Fibroblast of lung (primary cell): ENCODE measurements around the gene PRKCA. TPM values are rescaled to one million over a fixed set of nuclear protein-coding genes. Genes with fewer than 3 reads are reported as not detected.
A peak's percentile ranks its signal among the peaks of the same experiment; 100 is the strongest.

Source experiments
- DNase-seq, 2 donors: peaks; one replicate each; pipeline versions ENCODE4 v3.0.0 to v3.0.0-alpha.2; 2010; ENCODE audit warnings: low read depth in 2 of 2
- H2AFZ ChIP-seq: 2 replicates; pipeline ENCODE4 v1.5.1; 2012; ENCODE audit warnings: low read length, control low read depth, inconsistent platforms
- H3K27ac ChIP-seq: 2 replicates; pipeline ENCODE4 v1.5.1; 2011; ENCODE audit warnings: low read length, control low read depth; ENCODE audit not compliant: insufficient read depth
- H3K27me3 ChIP-seq: 2 replicates; pipeline ENCODE4 v1.5.1; 2011; ENCODE audit warnings: mild to moderate bottlenecking, low read length; ENCODE audit not compliant: control insufficient read depth, insufficient read depth
- H3K36me3 ChIP-seq: 2 replicates; pipeline ENCODE4 v1.5.1; 2011; ENCODE audit warnings: low read length; ENCODE audit not compliant: control insufficient read depth, insufficient read depth
- H3K4me1 ChIP-seq: 2 replicates; pipeline ENCODE4 v1.5.1; 2011; ENCODE audit warnings: low read length; ENCODE audit not compliant: control insufficient read depth, insufficient read depth; ENCODE audit errors: extremely low read depth
- H3K4me2 ChIP-seq: 2 replicates; pipeline ENCODE4 v1.5.1; 2011; ENCODE audit warnings: low read length, control low read depth; ENCODE audit not compliant: insufficient read depth; ENCODE audit errors: extremely low read depth
- H3K4me3 ChIP-seq, 4 experiments: fragments of 200-600 bp in 1 of 4; sonication (generic) in 1 of 4; replicated peaks in 1 of 4; 2 replicates each; pipeline ENCODE4 v1.5.1; 2011 to 2016; ENCODE audit warnings: low read length in 4 of 4, low read depth in 3 of 4, mild to moderate bottlenecking in 3 of 4, control low read depth in 2 of 4, inconsistent platforms in 1 of 4, mixed read lengths in 1 of 4; ENCODE audit not compliant: insufficient read depth in 1 of 4; ENCODE audit errors: control extremely low read depth in 1 of 4
- H3K79me2 ChIP-seq: 2 replicates; pipeline ENCODE4 v1.5.1; 2012; ENCODE audit warnings: mild to moderate bottlenecking, low read length, inconsistent platforms; ENCODE audit not compliant: control insufficient read depth, insufficient read depth
- H3K9ac ChIP-seq: 2 replicates; pipeline ENCODE4 v1.5.1; 2011; ENCODE audit warnings: mild to moderate bottlenecking, low read length, control low read depth; ENCODE audit not compliant: insufficient read depth
- H3K9me3 ChIP-seq: 2 replicates; pipeline ENCODE4 v1.5.1; 2012; ENCODE audit warnings: low read depth, low read length; ENCODE audit not compliant: control insufficient read depth, insufficient read depth
- H4K20me1 ChIP-seq: 2 replicates; pipeline ENCODE4 v1.5.1; 2011; ENCODE audit warnings: low read length; ENCODE audit not compliant: control insufficient read depth, insufficient read depth; ENCODE audit errors: extremely low read depth
- EZH2 ChIP-seq: IDR thresholded peaks from 2 replicates; pipeline ENCODE4 v1.5.1; 2012; ENCODE audit warnings: low read length, control low read depth, mild to moderate bottlenecking; ENCODE audit errors: missing control alignments
- polyA plus RNA-seq, 2 donors: library from polyadenylated mRNA; depleted of rRNA in 1 of 2; stranded (reverse) in 1 of 2; unstranded in 1 of 2; fragments of >200 nt; gene quantifications; 2 replicates each; pipeline ENCODE4 v1.2.1, GENCODE V29; 2011 to 2012; ENCODE audit warnings: missing spikeins in 1 of 2
- total RNA-seq: library from RNA; depleted of rRNA; stranded (reverse); fragments of >200 nt; gene quantifications from 2 replicates; pipeline ENCODE4 v1.2.1, GENCODE V29; 2014
- TF ChIP-seq, protein P1 (sequence below), 2 donors: IDR thresholded peaks in 1 of 2; conservative IDR thresholded peaks in 1 of 2; 1 replicate in 1 of 2; 2 replicates in 1 of 2; pipeline ENCODE4 v1.5.1; 2011 to 2012; ENCODE audit warnings: low read length in 2 of 2, control low read depth in 1 of 2, inconsistent platforms in 1 of 2, low read depth in 1 of 2, mild to moderate bottlenecking in 1 of 2

Gene PRKCA
- total and polyA plus RNA-seq, 2 donors (not counting 1 experiment from before 2014, with no cell fraction given): 34.0 to 74.2 TPM

DNA sequence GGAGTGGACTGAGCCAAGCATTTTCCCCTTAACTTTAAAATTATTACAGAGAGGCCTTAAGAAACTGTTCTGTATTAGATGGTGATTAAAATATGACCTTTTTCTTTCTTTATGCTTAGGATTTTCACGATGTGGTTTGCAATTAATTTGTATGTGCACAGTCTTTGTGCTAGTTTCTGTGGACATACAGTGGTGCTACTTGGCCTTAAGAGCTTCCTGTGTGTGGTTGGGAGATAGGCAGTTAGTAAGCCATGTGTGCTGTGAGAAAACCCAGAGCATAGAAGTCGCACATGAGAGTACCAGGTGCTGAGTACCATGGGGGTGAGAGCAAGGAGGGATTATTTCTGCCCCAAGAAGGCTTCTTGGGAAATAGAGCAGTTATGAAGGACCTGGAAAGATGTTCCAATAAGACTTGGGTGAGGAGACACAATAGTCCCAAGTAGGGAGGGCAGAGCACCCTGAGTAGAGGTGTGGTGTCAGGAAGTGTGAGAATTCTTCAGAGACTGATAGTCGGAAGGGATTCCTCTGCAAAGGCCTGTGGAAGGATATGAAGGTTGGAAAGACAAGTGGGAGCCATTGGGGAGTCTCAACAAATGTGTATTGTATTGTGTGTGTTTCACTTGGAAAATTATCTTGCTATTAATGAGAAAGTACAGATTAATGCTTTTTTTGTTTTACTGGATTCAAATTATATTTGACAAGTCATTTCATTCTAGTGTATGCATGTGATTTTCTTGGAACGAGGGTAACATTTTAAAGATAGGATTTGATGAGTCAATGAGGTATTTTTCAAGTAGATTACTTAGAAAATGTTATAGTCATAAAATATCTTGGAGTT lies 239.9 kb downstream of the PRKCA start:
- Histone ChIP-seq H4K20me1 (no peaks in the 10 kb centered on the region), H2AFZ (no peak overlapping the region), H3K4me3 (no peak overlapping the region), H3K9me3 (no peaks in the 10 kb centered on the region), H3K27me3 (no peaks in the 10 kb centered on the region), H3K36me3 (no peaks in the 10 kb centered on the region), H3K9ac (no peak overlapping the region), H3K27ac (peak overlapping the region; percentile 24), H3K79me2 (peaks cover 40% of the 10 kb centered on the region), H3K4me2 (no peak overlapping the region), H3K4me1 (peaks cover 40% of the 10 kb centered on the region)
- DNase-seq: peak; percentile 39 to 79
- TF ChIP-seq EZH2: no peak
- TF ChIP-seq, protein P1, sequence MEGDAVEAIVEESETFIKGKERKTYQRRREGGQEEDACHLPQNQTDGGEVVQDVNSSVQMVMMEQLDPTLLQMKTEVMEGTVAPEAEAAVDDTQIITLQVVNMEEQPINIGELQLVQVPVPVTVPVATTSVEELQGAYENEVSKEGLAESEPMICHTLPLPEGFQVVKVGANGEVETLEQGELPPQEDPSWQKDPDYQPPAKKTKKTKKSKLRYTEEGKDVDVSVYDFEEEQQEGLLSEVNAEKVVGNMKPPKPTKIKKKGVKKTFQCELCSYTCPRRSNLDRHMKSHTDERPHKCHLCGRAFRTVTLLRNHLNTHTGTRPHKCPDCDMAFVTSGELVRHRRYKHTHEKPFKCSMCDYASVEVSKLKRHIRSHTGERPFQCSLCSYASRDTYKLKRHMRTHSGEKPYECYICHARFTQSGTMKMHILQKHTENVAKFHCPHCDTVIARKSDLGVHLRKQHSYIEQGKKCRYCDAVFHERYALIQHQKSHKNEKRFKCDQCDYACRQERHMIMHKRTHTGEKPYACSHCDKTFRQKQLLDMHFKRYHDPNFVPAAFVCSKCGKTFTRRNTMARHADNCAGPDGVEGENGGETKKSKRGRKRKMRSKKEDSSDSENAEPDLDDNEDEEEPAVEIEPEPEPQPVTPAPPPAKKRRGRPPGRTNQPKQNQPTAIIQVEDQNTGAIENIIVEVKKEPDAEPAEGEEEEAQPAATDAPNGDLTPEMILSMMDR (conservative IDR thresholded peaks at IDR 0.05 in 1 of 2, IDR thresholded peaks at IDR 0.05 in 1 of 2; ENCODE audit: low read depth in 1 of 2, low read length in 2 of 2): no peak

DNA sequence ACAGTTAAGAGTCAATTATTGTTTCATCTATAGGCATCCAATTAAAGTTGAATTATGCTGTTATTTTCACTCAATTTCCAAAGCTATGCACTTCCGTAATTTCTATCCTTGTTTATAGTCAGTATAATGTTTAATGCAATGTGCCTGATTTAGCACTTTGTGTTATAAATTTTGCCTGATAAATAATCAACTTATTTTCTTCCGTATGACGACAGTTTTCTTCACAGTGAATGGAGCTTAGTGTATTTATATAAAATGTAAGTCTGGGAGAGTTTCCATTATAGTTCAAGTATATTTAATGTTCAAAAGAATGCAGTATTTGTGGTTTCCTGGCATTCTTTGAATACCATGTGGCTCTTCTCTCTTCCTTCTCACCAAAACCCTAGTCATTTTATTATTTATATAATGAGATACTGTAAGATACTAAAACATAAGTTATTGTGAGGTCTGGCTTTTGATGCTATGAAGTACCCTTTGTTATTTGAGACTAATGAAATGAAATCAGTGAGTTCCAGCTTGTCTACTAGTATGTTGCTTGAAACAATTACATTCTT lies 240.6 kb downstream of the PRKCA start:
- H3K9me3 ChIP-seq: no peaks in the 10 kb centered on the region
- H3K79me2 ChIP-seq: peaks cover 41% of the 10 kb centered on the region
- H3K4me1 ChIP-seq: peaks cover 46% of the 10 kb centered on the region
- H3K27ac ChIP-seq: peak overlapping the region; percentile 46
- TF ChIP-seq, protein P1 (conservative IDR thresholded peaks at IDR 0.05 in 1 of 2, IDR thresholded peaks at IDR 0.05 in 1 of 2; ENCODE audit: low read depth in 1 of 2, low read length in 2 of 2): no peak
- no peak for TF ChIP-seq EZH2
- peak; percentile 80 to 88 for DNase-seq
- H2AFZ ChIP-seq: no peak overlapping the region
- no peak overlapping the region for H3K4me2 ChIP-seq
- no peak overlapping the region for H3K9ac ChIP-seq
- no peak overlapping the region for H3K4me3 ChIP-seq
- H3K36me3 ChIP-seq: no peaks in the 10 kb centered on the region
- no peaks in the 10 kb centered on the region for H4K20me1 ChIP-seq
- no peaks in the 10 kb centered on the region for H3K27me3 ChIP-seq

DNA sequence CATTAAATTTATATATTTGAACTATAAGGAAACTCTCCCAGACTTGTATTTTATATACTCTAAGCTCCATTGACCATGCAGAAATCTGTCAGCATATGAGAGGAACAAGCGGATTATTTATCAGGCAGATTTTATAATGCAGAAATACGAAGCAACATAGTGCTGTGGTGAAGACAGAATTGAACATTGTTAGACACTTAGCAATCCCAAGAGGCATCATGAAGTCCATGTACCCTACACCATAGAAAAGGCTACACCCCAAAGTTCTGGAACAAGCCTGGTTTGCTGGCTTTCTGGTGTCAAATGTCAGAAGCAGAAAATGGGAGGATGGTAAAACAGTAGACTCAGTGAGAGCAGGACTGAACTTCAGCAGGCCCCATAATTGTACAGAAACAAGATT lies 241.1 kb downstream of the PRKCA start:
- Histone ChIP-seq H3K79me2 (peaks cover 45% of the 10 kb centered on the region), H3K9ac (no peak overlapping the region), H3K4me1 (peaks cover 51% of the 10 kb centered on the region)

More for the DNA sequence above, 241.1 kb downstream of the PRKCA start:
- no peak overlapping the region for H3K4me2 ChIP-seq
- H3K4me3 ChIP-seq: no peak overlapping the region
- H4K20me1 ChIP-seq: no peaks in the 10 kb centered on the region
- no peaks in the 10 kb centered on the region for H3K27me3 ChIP-seq
- TF ChIP-seq, protein P1 (conservative IDR thresholded peaks at IDR 0.05 in 1 of 2, IDR thresholded peaks at IDR 0.05 in 1 of 2; ENCODE audit: low read depth in 1 of 2, low read length in 2 of 2): no peak
- no peak for TF ChIP-seq EZH2
- peak overlapping the region; percentile 46 for H3K27ac ChIP-seq
- no peaks in the 10 kb centered on the region for H3K9me3 ChIP-seq
- no peaks in the 10 kb centered on the region for H3K36me3 ChIP-seq
- peak; percentile 52 to 60 for DNase-seq
- H2AFZ ChIP-seq: no peak overlapping the region
